Measurements from ENCODE around the gene ARMCX6.
"Not testable (repeated sequence)": the region's sequence is repeated elsewhere in the genome, so short reads cannot be mapped to it uniquely, and the experiment has no call there.

Gene ARMCX6

GRCh38 chrX:101617211-101618191 is at the start of gene ARMCX6:
ARMCX6 (minus strand) TSS chrX:101618000; CDS start chrX:101616620, 1,380 bp downstream.
- no peak for TF ChIP-seq GATA1 (IDR thresholded peaks at IDR 0.05; ENCODE audit: low read depth, low read length)
- TF ChIP-seq POLR2A (IDR thresholded peaks at IDR 0.05; ENCODE audit: low read length) = peak; percentile 58
- DNase-seq = peak; percentile 87 to 88

GRCh38 chrX:101659601-101660063 is 41.8 kb upstream of the ARMCX6 start, which contains the start of gene ARMCX2:
ARMCX2 (minus strand) TSS chrX:101659850; CDS start chrX:101657588, 2,262 bp downstream.
- TF ChIP-seq GATA1 (IDR thresholded peaks at IDR 0.05; ENCODE audit: low read depth, low read length) (no peak), POLR2A (IDR thresholded peaks at IDR 0.05; ENCODE audit: low read length) (no peak)
- no peak for DNase-seq

GRCh38 chrX:101658661-101659491 is 41.1 kb upstream of the ARMCX6 start:
- DNase-seq = peak; percentile 28 to 37
- no peak for TF ChIP-seq GATA1 (IDR thresholded peaks at IDR 0.05; ENCODE audit: low read depth, low read length)
- TF ChIP-seq POLR2A (IDR thresholded peaks at IDR 0.05; ENCODE audit: low read length) = no peak

- TF ChIP-seq GATA1 (IDR thresholded peaks at IDR 0.05; ENCODE audit: low read depth, low read length) (no peak), POLR2A (IDR thresholded peaks at IDR 0.05; ENCODE audit: low read length) (no peak)
- no peak for DNase-seq
These were observed 39.7 kb upstream of the ARMCX6 start for GRCh38 chrX:101657495-101657894.

- DNase-seq = no peak
- TF ChIP-seq POLR2A (IDR thresholded peaks at IDR 0.05; ENCODE audit: low read length) (no peak), GATA1 (IDR thresholded peaks at IDR 0.05; ENCODE audit: low read depth, low read length) (no peak)
These were observed 39.0 kb upstream of the ARMCX6 start for GRCh38 chrX:101656817-101657216.

GRCh38 chrX:101655534-101655933 is 37.7 kb upstream of the ARMCX6 start:
- TF ChIP-seq GATA1 (IDR thresholded peaks at IDR 0.05; ENCODE audit: low read depth, low read length) = no peak
- no peak for TF ChIP-seq POLR2A (IDR thresholded peaks at IDR 0.05; ENCODE audit: low read length)
- DNase-seq = no peak

- not testable (repeated sequence) for DNase-seq
These were observed 29.9 kb upstream of the ARMCX6 start for GRCh38 chrX:101647716-101648115.

- DNase-seq = peak in 1 of 2 experiments; percentile 15
- TF ChIP-seq POLR2A (IDR thresholded peaks at IDR 0.05; ENCODE audit: low read length) (no peak), GATA1 (IDR thresholded peaks at IDR 0.05; ENCODE audit: low read depth, low read length) (no peak)
These were observed 24.3 kb upstream of the ARMCX6 start for GRCh38 chrX:101642093-101642492.

GRCh38 chrX:101639583-101639982 is 21.8 kb upstream of the ARMCX6 start:
- DNase-seq = no peak
- TF ChIP-seq GATA1 (IDR thresholded peaks at IDR 0.05; ENCODE audit: low read depth, low read length) (no peak), POLR2A (IDR thresholded peaks at IDR 0.05; ENCODE audit: low read length) (no peak)

- TF ChIP-seq GATA1 (IDR thresholded peaks at IDR 0.05; ENCODE audit: low read depth, low read length) (no peak), POLR2A (IDR thresholded peaks at IDR 0.05; ENCODE audit: low read length) (no peak)
- peak; percentile 1 to 5 for DNase-seq
These were observed 1.6 kb upstream of the ARMCX6 start for GRCh38 chrX:101619364-101619763.

GRCh38 chrX:101605728-101606127 is 12.1 kb downstream of the ARMCX6 start:
- DNase-seq = no peak
- no peak for TF ChIP-seq POLR2A (IDR thresholded peaks at IDR 0.05; ENCODE audit: low read length)

GRCh38 chrX:101605146-101605545 is 12.7 kb downstream of the ARMCX6 start:
- no peak for DNase-seq
- TF ChIP-seq GATA1 (IDR thresholded peaks at IDR 0.05; ENCODE audit: low read depth, low read length) = no peak
- TF ChIP-seq POLR2A (IDR thresholded peaks at IDR 0.05; ENCODE audit: low read length) = no peak

GRCh38 chrX:101602077-101602476 is 15.7 kb downstream of the ARMCX6 start:
- TF ChIP-seq POLR2A (IDR thresholded peaks at IDR 0.05; ENCODE audit: low read length) (no peak), GATA1 (IDR thresholded peaks at IDR 0.05; ENCODE audit: low read depth, low read length) (no peak)
- no peak for DNase-seq

GRCh38 chrX:101599592-101599991 is 18.2 kb downstream of the ARMCX6 start:
- DNase-seq = not testable (repeated sequence)

All from erythroblast (primary cell).